ENCODE data around the gene DEPDC1B. TPM values are rescaled to one million over a fixed set of nuclear protein-coding genes. Genes with fewer than 3 reads are reported as not detected.
A peak's percentile ranks its signal among the peaks of the same experiment; 100 is the strongest.
"Not testable (repeated sequence)": the region's sequence is repeated elsewhere in the genome, so short reads cannot be mapped to it uniquely, and the experiment has no call there.

The DEPDC1B gene
- total RNA-seq, 2 experiments from 2014 or later: 35.3 to 38.7 TPM

DNA sequence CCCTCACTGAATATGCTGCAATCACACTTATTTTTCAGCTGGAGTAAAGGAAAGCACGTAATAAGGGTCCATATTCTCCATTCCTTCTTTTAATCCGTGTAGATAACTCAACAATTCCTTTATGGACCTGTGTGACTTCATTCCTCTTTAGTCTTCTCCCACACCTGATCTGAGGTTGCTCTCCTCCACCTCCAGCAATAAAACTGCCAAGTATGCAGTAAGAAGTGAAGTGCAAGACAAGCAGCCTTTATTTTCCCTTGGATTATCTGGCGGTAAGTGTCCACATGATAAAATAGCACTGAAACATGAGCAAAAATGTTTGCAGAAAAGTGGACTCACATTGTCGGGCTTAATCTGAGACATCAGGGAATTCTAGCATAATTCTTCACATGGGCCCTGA lies 13.8 kb downstream of the DEPDC1B start:
- H3K4me1 Mint-ChIP-seq: no peaks in the 10 kb centered on the region
- DNase-seq: no peak
- ATAC-seq: no peak
- no peak overlapping the region for H3K27ac Mint-ChIP-seq
- H3K27me3 Mint-ChIP-seq: no peaks in the 10 kb centered on the region
- H3K4me3 Mint-ChIP-seq: no peak overlapping the region
- CTCF ChIA-PET: interaction anchor here (1.7 kb wide), 1 partner anchor 11 kb away, joined by 4 read pairs; no protein-coding TSS in a partner anchor
- H3K9me3 Mint-ChIP-seq (ENCODE audit: low read depth): no peaks in the 10 kb centered on the region
- peaks cover 49% of the 10 kb centered on the region for H3K36me3 Mint-ChIP-seq

DNA sequence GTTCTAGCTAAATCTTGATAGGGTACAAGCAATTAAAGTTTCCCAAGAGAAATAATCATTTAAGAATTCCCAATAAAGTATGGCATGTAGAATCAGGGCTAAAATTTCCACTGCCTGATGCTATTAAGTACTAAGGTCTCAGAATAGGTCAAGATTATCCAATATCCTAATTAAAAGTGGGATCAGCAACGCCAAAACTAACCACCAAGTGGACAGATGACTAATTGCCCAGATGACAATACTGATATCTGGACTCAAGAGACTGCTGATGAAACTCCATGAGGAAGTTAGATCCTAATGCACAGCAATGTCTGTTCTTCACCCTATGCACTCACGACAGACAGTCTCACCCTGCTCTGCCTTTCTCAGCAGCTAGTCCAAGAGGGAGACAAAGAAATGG lies 14.3 kb downstream of the DEPDC1B start:
- Mint-ChIP-seq H3K9me3 (ENCODE audit: low read depth) (no peaks in the 10 kb centered on the region), H3K4me3 (no peak overlapping the region), H3K4me1 (no peaks in the 10 kb centered on the region), H3K27ac (no peak overlapping the region), H3K36me3 (peaks cover 52% of the 10 kb centered on the region), H3K27me3 (no peaks in the 10 kb centered on the region)
- CTCF ChIA-PET: interaction anchor here (1.7 kb wide), 1 partner anchor 11 kb away, joined by 4 read pairs; no protein-coding TSS in a partner anchor
- no peak for DNase-seq
- no peak for ATAC-seq

DNA sequence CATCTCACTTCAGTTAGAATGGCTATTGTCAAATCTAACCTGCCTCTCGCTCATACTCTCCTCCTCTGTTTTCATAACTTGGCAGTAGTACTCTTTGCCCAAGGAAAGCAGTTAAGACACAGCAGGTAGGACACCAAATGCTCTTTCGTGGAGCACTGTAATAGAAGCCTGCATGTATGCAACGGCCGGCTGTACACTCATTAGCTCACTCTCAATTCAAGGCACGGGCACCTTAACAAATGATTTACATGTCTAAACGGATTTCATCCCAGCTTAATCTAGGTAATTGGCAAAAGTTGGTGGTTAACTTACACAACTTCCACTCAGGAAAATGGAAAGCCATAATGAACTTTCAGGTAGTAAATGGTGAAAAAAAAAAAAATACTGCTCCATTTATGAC lies 14.9 kb downstream of the DEPDC1B start:
- Mint-ChIP-seq H3K4me1 (no peaks in the 10 kb centered on the region), H3K27ac (no peak overlapping the region), H3K9me3 (ENCODE audit: low read depth) (no peaks in the 10 kb centered on the region), H3K36me3 (peaks cover 52% of the 10 kb centered on the region), H3K27me3 (no peaks in the 10 kb centered on the region), H3K4me3 (no peak overlapping the region)
- no peak for DNase-seq
- no peak for ATAC-seq
- CTCF ChIA-PET: interaction anchor here (1.4 to 1.7 kb wide), 2 partner anchors 12 to 14 kb away, joined by 4 to 5 read pairs; partner anchors contain the start of gene DEPDC1B

DNA sequence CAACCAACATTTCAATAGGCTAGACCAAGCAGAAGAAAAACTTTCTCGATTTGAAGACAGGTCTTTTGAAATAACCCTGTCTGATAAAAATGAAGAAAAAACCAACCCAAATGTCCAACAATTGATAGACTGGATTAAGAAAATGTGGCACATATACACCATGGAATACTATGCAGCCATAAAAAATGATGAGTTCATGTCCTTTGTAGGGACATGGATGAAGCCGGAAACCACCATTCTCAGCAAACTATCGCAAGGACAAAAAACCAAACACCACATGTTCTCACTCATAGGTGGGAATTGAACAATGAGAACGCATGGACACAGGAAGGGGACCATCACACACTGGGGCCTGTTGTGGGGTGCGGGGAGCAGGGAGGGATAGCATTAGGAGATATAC lies 18.0 kb downstream of the DEPDC1B start:
- H3K27me3 Mint-ChIP-seq; H3K9me3 Mint-ChIP-seq (ENCODE audit: low read depth); H3K4me3 Mint-ChIP-seq; DNase-seq; H3K4me1 Mint-ChIP-seq; ATAC-seq; H3K27ac Mint-ChIP-seq; CTCF ChIA-PET: not testable (repeated sequence)
- peaks cover 53% of the 10 kb centered on the region for H3K36me3 Mint-ChIP-seq

DNA sequence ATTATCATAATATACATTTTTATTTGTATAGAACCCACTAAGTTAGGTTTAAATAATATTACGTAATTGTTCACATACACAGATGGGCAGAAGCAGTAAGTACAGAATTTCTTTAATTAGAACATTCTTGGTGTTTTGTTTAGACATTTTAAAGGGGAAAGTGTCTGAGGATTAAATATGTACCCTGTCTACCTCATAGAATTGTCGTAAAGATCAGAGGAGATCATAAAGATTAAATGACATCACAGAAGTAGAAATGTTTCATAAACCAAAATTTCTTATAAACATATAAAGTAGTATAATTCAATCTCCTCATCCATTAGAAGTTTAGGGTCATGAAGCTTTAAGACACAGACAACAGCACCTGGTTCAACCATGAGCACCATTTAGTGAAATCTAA lies 20.1 kb downstream of the DEPDC1B start:
- peaks cover 33% of the 10 kb centered on the region for H3K36me3 Mint-ChIP-seq
- no peak for DNase-seq
- H3K4me1 Mint-ChIP-seq: peaks cover 4% of the 10 kb centered on the region
- H3K27ac Mint-ChIP-seq: no peak overlapping the region
- no peak overlapping the region for H3K4me3 Mint-ChIP-seq
- no peaks in the 10 kb centered on the region for H3K27me3 Mint-ChIP-seq
- CTCF ChIA-PET: no interaction called here
- H3K9me3 Mint-ChIP-seq (ENCODE audit: low read depth): no peaks in the 10 kb centered on the region
- ATAC-seq: no peak

DNA sequence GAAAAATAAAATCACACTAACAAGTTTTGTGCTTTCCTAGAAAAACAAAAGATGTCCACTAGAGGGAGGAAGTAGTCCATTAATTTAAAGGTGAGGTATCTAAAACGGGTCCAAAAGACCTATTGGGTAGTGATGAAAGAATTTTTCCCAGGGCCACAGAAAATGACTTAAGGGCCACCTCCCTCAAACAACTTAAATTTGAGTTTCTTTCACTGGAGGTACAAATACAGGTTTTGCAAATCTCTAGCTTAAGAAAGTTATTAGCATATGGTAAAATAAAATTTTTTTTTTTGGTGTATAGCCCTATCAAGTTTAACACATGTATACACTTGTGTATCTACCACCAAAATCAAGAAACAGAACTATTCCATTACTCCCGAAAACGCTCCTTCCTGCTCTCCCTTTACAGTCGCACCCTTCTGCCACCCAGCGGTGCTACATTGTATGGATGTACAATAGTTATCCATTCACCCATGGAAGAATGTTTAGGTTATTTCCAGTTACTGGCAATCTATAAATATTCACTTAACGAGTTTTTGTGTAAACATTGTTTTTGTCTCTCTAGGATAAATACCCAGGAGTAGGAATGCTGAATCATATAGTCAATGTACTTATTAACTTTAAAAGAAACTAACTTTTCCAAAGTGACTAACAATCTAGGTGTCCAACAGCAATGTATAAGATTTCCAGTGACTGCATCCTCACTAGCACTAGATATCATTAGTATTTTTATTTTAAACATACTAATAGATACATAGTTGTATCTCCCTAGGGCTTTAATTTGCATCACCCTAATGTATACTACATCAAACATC lies 21.9 kb downstream of the DEPDC1B start:
- H3K4me1 Mint-ChIP-seq: peaks cover 4% of the 10 kb centered on the region
- H3K4me3 Mint-ChIP-seq: no peak overlapping the region
- no peaks in the 10 kb centered on the region for H3K27me3 Mint-ChIP-seq
- H3K27ac Mint-ChIP-seq: no peak overlapping the region
- DNase-seq (no peak), ATAC-seq (peak; percentile 27)
- CTCF ChIA-PET: interaction anchor here (0.9 to 2.2 kb wide), 8 partner anchors 9 to 204 kb away, joined by 3 to 12 read pairs (median 4); partner anchors contain the start of gene DEPDC1B
- H3K36me3 Mint-ChIP-seq: peaks cover 20% of the 10 kb centered on the region
- H3K9me3 Mint-ChIP-seq (ENCODE audit: low read depth): no peaks in the 10 kb centered on the region

DNA sequence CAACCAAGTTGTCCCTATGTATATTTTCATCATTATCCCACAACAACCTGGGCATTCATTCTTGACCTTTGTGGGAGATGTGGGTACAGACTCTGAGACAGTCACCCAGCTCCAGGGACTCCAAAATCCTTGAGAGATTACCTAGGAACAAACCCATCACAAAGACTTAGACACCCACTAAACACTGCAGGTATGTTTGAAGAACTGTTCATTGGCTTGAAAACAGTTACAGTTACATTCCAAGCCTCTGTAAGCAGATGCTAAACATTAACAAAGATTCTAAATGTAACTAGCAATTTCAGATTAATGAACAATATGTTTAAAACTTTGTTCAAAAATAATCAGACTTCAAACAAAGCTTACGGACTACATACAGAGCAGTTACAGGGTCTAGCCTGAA lies 24.7 kb downstream of the DEPDC1B start:
- CTCF ChIA-PET: interaction anchor here (1.1 to 1.9 kb wide), 3 partner anchors 13 to 24 kb away, joined by 3 to 7 read pairs (median 5); partner anchors contain the start of gene DEPDC1B
- H3K4me3 Mint-ChIP-seq: no peak overlapping the region
- H3K9me3 Mint-ChIP-seq (ENCODE audit: low read depth): no peaks in the 10 kb centered on the region
- DNase-seq (no peak), ATAC-seq (no peak)
- H3K4me1 Mint-ChIP-seq: peaks cover 4% of the 10 kb centered on the region
- H3K27ac Mint-ChIP-seq: no peak overlapping the region
- H3K36me3 Mint-ChIP-seq: peaks cover 2% of the 10 kb centered on the region
- H3K27me3 Mint-ChIP-seq: no peaks in the 10 kb centered on the region

DNA sequence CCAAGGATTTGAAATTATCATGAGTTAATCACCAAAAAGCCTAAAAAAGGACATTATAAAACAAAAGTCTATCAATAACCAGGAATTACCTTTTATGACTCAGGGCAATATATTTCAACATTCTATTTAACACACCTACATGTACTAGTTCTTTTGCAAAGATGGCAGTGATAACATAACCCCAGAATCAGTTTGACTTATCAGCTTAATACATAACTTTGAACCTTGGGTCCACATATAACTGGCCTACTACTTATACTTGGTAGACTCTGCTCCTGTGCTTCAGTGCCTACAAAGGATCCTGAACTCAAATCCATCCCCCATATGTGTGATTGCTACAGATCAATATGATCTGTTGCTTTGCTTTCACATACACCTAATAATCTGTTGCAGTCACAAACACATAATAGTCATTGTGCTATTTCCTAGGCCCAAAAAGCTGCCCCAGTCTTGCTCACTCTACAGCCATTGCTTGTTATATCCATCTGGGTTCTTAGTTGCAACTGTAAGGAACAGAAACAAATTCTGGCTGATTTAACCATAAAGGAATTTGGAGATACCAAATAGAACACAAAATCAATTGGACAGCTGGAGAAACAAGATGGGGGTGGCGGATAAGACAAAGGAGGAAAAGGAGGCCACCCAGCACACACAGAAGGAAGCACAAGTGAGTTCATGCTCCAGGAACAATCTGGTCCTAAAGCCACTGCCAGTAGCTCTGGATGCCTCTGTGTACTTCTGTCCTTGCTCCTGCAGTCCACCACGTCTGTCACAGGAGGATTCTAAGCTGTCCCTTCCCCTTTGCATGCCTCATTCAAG lies 25.5 kb downstream of the DEPDC1B start:
- Mint-ChIP-seq H3K27ac (no peak overlapping the region), H3K9me3 (ENCODE audit: low read depth) (no peaks in the 10 kb centered on the region), H3K36me3 (peaks cover 2% of the 10 kb centered on the region), H3K4me3 (no peak overlapping the region), H3K27me3 (no peaks in the 10 kb centered on the region), H3K4me1 (peaks cover 4% of the 10 kb centered on the region)
- CTCF ChIA-PET: interaction anchor here (1.1 to 1.9 kb wide), 3 partner anchors 14 to 25 kb away, joined by 3 to 7 read pairs (median 5); partner anchors contain the start of gene DEPDC1B
- DNase-seq: no peak
- no peak for ATAC-seq

DNA sequence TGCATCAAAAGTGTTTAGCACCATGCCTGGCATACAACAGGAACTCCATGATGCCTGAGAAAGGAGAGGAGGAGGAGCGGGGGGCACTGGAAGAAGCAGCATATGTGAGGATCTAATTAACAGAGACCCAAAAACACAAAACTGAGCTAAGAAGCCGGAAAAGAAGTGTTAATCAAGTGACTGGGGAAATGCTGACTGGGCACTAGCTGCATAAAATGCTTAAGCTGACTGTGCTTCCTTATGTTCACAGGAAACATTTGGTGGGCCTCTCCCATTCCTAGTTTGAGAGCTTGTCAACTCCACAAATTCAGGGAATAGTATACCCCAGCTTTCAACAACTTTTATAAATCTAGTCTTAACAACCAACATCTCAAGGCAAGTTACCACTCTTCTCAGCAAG lies 26.6 kb downstream of the DEPDC1B start:
- CTCF ChIA-PET: no interaction called here
- peaks cover 4% of the 10 kb centered on the region for H3K4me1 Mint-ChIP-seq
- ATAC-seq (no peak), DNase-seq (no peak)
- H3K36me3 Mint-ChIP-seq: peaks cover 2% of the 10 kb centered on the region
- no peaks in the 10 kb centered on the region for H3K27me3 Mint-ChIP-seq
- H3K4me3 Mint-ChIP-seq: no peak overlapping the region
- H3K27ac Mint-ChIP-seq: no peak overlapping the region
- no peaks in the 10 kb centered on the region for H3K9me3 Mint-ChIP-seq (ENCODE audit: low read depth)

DNA sequence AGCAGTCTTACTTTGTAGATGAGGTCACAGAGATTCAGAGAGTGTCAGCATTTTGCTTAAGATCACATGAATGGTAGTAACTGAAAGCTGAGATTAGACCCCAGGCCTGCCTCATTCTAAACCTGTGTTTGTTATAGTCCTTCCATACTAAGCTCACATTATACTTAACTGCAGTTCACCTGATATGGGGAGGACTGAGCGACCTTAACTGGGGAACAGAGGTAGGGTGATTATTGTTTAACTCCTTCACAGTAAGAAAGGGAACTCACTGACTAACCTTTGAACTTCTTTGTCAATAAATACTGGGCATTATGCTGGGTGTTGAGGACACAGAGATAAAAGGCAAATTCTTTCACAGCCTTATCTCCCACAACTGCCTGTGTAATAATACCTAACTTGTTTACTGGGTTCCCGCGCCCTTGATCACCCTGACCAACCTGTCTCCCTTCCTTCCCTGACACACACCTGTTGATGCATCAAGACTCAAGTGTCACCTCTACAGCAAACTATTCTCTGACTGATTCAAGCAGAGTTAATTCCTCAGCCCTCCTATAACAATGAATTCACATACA lies 27.2 kb downstream of the DEPDC1B start:
- H3K27me3 Mint-ChIP-seq: no peaks in the 10 kb centered on the region
- no peak overlapping the region for H3K27ac Mint-ChIP-seq
- DNase-seq (no peak), ATAC-seq (no peak)
- peaks cover 4% of the 10 kb centered on the region for H3K4me1 Mint-ChIP-seq
- no peak overlapping the region for H3K4me3 Mint-ChIP-seq
- no peaks in the 10 kb centered on the region for H3K9me3 Mint-ChIP-seq (ENCODE audit: low read depth)
- peaks cover 2% of the 10 kb centered on the region for H3K36me3 Mint-ChIP-seq
- CTCF ChIA-PET: no interaction called here

DNA sequence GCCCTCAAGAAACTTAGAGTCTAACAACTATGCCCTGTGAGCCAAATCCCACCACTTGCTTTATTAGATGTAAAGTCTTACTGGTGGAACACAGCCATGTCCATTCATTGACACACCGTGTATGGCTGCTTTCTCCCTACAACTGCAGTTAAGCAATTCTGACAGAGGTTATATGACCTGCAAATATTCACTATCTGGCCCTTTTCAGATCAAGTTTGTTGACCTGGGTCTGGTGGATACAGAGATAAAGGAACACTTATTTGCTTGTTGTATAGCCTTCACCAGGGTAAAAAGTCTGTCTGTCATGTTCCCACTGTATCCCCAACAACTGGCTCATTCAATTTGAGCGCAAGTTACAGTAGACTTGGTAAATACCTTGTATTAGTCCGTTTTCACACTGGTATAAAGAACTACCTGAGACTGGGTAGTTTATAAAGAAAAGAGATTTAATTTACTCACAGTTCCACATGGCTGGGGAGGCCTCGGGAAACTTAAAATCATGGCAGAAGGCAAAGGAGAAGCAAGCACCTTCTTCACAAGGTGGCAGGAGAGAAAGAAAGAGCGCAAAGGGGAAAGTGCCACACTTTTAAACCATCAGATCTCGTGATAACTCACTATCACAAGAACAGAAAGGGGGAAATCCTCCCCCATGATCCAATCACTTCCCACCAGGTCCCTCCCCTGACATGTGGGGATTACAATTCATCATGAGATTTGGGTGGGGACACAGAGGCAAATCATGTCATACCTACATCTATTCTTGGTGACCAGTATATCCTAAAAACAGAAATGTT lies 27.9 kb downstream of the DEPDC1B start:
- no peaks in the 10 kb centered on the region for H3K27me3 Mint-ChIP-seq
- H3K4me1 Mint-ChIP-seq: no peaks in the 10 kb centered on the region
- CTCF ChIA-PET: no interaction called here
- DNase-seq: no peak
- H3K27ac Mint-ChIP-seq: no peak overlapping the region
- H3K4me3 Mint-ChIP-seq: no peak overlapping the region
- no peaks in the 10 kb centered on the region for H3K36me3 Mint-ChIP-seq
- no peak for ATAC-seq
- no peaks in the 10 kb centered on the region for H3K9me3 Mint-ChIP-seq (ENCODE audit: low read depth)

DNA sequence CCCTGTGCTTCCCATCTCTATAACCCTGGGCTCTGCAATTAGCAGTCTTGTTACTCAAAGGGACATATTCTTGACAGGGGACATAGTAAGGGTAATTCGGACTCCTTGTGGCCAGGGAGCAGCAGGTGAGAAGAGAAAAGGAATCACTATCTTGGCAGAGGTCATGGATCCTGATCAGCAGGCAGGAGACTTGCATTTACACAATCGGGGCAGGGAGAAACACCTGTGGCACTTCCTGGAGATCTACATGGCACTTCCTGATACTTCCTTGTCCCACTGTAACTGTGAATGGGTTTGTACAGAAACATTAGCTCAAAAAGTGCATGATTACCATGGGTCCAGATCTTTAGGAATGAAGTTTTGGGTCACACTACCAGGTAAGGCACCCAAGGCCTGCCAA lies 29.2 kb downstream of the DEPDC1B start:
- Mint-ChIP-seq H3K36me3 (peaks cover 7% of the 10 kb centered on the region), H3K9me3 (ENCODE audit: low read depth) (no peaks in the 10 kb centered on the region), H3K27ac (no peak overlapping the region), H3K4me3 (no peak overlapping the region), H3K4me1 (no peaks in the 10 kb centered on the region), H3K27me3 (no peaks in the 10 kb centered on the region)
- CTCF ChIA-PET: interaction anchor here (1.9 to 2.7 kb wide), 2 partner anchors 29 to 863 kb away, joined by 5 to 13 read pairs; partner anchors contain the start of gene DEPDC1B
- DNase-seq: no peak
- no peak for ATAC-seq
